NB4 (cell line): Measurements from ENCODE around the gene ZNF609.
"Not testable (repeated sequence)": the region's sequence is repeated elsewhere in the genome, so short reads cannot be mapped to it uniquely, and the experiment has no call there.

Source experiments
- DNase-seq: peaks from one replicate; pipeline ENCODE4 v3.0.0; 2010; ENCODE audit warnings: low read depth
- H3K4me3 ChIP-seq: one replicate; pipeline ENCODE4 v1.5.1; 2011; ENCODE audit warnings: mild to moderate bottlenecking, low read depth, low read length, moderate library complexity
- CTCF ChIP-seq: IDR thresholded peaks from one replicate; pipeline ENCODE4 v1.5.1; 2012; ENCODE audit warnings: low read depth, low read length
- MAX ChIP-seq: IDR thresholded peaks from 2 replicates; pipeline ENCODE4 v1.6.1; 2011; ENCODE audit warnings: low read depth, low read length
- MYC ChIP-seq: IDR thresholded peaks from 2 replicates; pipeline ENCODE4 v1.6.1; 2011; ENCODE audit warnings: low read depth, low read length
- POLR2A ChIP-seq: IDR thresholded peaks from 2 replicates; pipeline ENCODE4 v1.6.1; 2011; ENCODE audit warnings: mild to moderate bottlenecking; ENCODE audit not compliant: insufficient read length; ENCODE audit errors: extremely low read depth

ZNF609 gene

GRCh38 chr15:64589435-64590084 lies 129.2 kb downstream of the ZNF609 start:
- TF ChIP-seq POLR2A: no peak
- TF ChIP-seq MAX: no peak
- TF ChIP-seq MYC: no peak
- TF ChIP-seq CTCF: no peak
- DNase-seq: no peak
- no peak overlapping the region for H3K4me3 ChIP-seq

- not testable (repeated sequence) for H3K4me3 ChIP-seq, DNase-seq
Observed at GRCh38 chr15:64592845-64593244, 132.5 kb downstream of the ZNF609 start.

GRCh38 chr15:64596701-64597476 lies 136.5 kb downstream of the ZNF609 start:
- TF ChIP-seq POLR2A (no peak), CTCF (no peak), MAX (no peak), MYC (no peak)
- peak; percentile 25 for DNase-seq
- H3K4me3 ChIP-seq: no peak overlapping the region

- TF ChIP-seq CTCF (no peak), MAX (no peak), POLR2A (no peak), MYC (no peak)
- H3K4me3 ChIP-seq: no peak overlapping the region
- DNase-seq: no peak
Observed at GRCh38 chr15:64597477-64597822, 137.1 kb downstream of the ZNF609 start.

- TF ChIP-seq MYC (no peak), POLR2A (no peak), MAX (no peak), CTCF (no peak)
- no peak overlapping the region for H3K4me3 ChIP-seq
- DNase-seq: no peak
Observed at GRCh38 chr15:64599226-64599625, 138.8 kb downstream of the ZNF609 start.

- TF ChIP-seq MYC (no peak), CTCF (no peak), POLR2A (no peak), MAX (no peak)
- no peak for DNase-seq
- no peak overlapping the region for H3K4me3 ChIP-seq
Observed at GRCh38 chr15:64599716-64600115, 139.3 kb downstream of the ZNF609 start.
